Measurements from ENCODE around the gene GRPEL1. TPM values are rescaled to one million over a fixed set of nuclear protein-coding genes. Genes with fewer than 3 reads are reported as not detected.

Gene GRPEL1
- polyA plus RNA-seq, 4 donors: 27.6 to 36.8 (median 31.3) TPM

GRCh38 chr4:7013175-7013574, 54.7 kb downstream of the GRPEL1 start:
- no peak for FAIRE-seq
- H3K36me3 ChIP-seq (ENCODE audit: control insufficient read depth in 3 of 3, insufficient read depth in 2 of 3, low read depth in 1 of 3, low read length in 3 of 3): peaks cover 8 to 78% (median 18%) of the 10 kb centered on the region in 3 donors
- 91 to 94% (median 93%) methylated on average over 11 of the region's 11 CpGs for WGBS, 3 donors

GRCh38 chr4:7009564-7009963, 58.3 kb downstream of the GRPEL1 start:
- peaks cover 4 to 62% (median 8%) of the 10 kb centered on the region in 3 donors for H3K36me3 ChIP-seq (ENCODE audit: control insufficient read depth in 3 of 3, insufficient read depth in 2 of 3, low read depth in 1 of 3, low read length in 3 of 3)
- no peaks in the 10 kb centered on the region for H3K27me3 ChIP-seq (ENCODE audit: control insufficient read depth in 3 of 3, insufficient read depth in 3 of 3, low read length in 3 of 3)
- FAIRE-seq (no peak), DNase-seq (no peak)
- no peaks in the 10 kb centered on the region for H3K9me3 ChIP-seq (ENCODE audit: control insufficient read depth in 2 of 2, insufficient read depth in 1 of 2, low read depth in 1 of 2, low read length in 1 of 2)
- 90 to 97% (median 93%) methylated on average over 5 of the region's 5 CpGs for WGBS, 3 donors
- H3K27ac ChIP-seq (ENCODE audit: low read depth in 1 of 3, low read length in 2 of 3): no peak overlapping the region
- H3K4me1 ChIP-seq (ENCODE audit: control insufficient read depth in 3 of 3, insufficient read depth in 2 of 3, low read depth in 1 of 3, low read length in 2 of 3): peaks cover 0 to 17% (median 0%) of the 10 kb centered on the region in 3 donors
- H3K4me3 ChIP-seq (ENCODE audit: low read depth in 1 of 3, low read length in 3 of 3): no peak overlapping the region

More at GRCh38 chr4:7013175-7013574, 54.7 kb downstream of the GRPEL1 start:
- Histone ChIP-seq H3K27ac (ENCODE audit: low read depth in 1 of 3, low read length in 2 of 3) (no peak overlapping the region), H3K9me3 (ENCODE audit: control insufficient read depth in 2 of 2, insufficient read depth in 1 of 2, low read depth in 1 of 2, low read length in 1 of 2) (no peaks in the 10 kb centered on the region), H3K4me1 (ENCODE audit: control insufficient read depth in 3 of 3, insufficient read depth in 2 of 3, low read depth in 1 of 3, low read length in 2 of 3) (peaks cover 0 to 11% (median 0%) of the 10 kb centered on the region in 3 donors), H3K4me3 (ENCODE audit: low read depth in 1 of 3, low read length in 3 of 3) (no peak overlapping the region), H3K27me3 (ENCODE audit: control insufficient read depth in 3 of 3, insufficient read depth in 3 of 3, low read length in 3 of 3) (no peaks in the 10 kb centered on the region)
- no peak for DNase-seq

Other genes with a start within 250 kb of the GRPEL1 start
- gene TBC1D14, start 158.2 kb downstream of the GRPEL1 start, polyA plus RNA-seq: 10 to 100 TPM; 16.8 to 57.8 (median 25.2) TPM
- gene TADA2B, start 24.7 kb downstream of the GRPEL1 start, polyA plus RNA-seq: 10 to 100 TPM; 13.5 to 20.8 (median 14.6) TPM
- 1 to 10 TPM in 2 of 4 donors, under 1 TPM in 1, not detected in 1; 0.63 to 3.3 (median 2.2) TPM for gene SORCS2, start 124.5 kb upstream of the GRPEL1 start, polyA plus RNA-seq

All from small intestine (tissue), 7 donors.